HUES6 (cell line): Measurements from ENCODE around the gene LTBP2.

Source experiments
- H3K27ac ChIP-seq: 2 replicates; pipeline ENCODE4 v1.7.0; 2013; ENCODE audit warnings: low read depth, mild to moderate bottlenecking, low read length, inconsistent platforms
- H3K27me3 ChIP-seq: 2 replicates; pipeline ENCODE4 v1.6.1; 2013; ENCODE audit warnings: low read length; ENCODE audit not compliant: control insufficient read depth, insufficient read depth
- H3K36me3 ChIP-seq: 2 replicates; pipeline ENCODE4 v1.6.1; 2013; ENCODE audit warnings: low read length; ENCODE audit not compliant: control insufficient read depth, insufficient read depth
- H3K4me1 ChIP-seq: 2 replicates; pipeline ENCODE4 v1.6.1; 2013; ENCODE audit warnings: low read length; ENCODE audit not compliant: control insufficient read depth, insufficient read depth
- H3K4me3 ChIP-seq: 2 replicates; pipeline ENCODE4 v1.5.1; 2013; ENCODE audit warnings: low read depth, low read length
- H3K9ac ChIP-seq: one replicate; pipeline ENCODE4 v1.6.1; 2013; ENCODE audit warnings: mild to moderate bottlenecking, low read length
- H3K9me3 ChIP-seq: 2 replicates; pipeline ENCODE4 v1.6.1; 2013; ENCODE audit warnings: low read depth, low read length; ENCODE audit not compliant: control insufficient read depth, insufficient read depth

Gene LTBP2

GRCh38 chr14:74533576-74533975, 78.5 kb downstream of the LTBP2 start:
- Histone ChIP-seq H3K36me3 (no peaks in the 10 kb centered on the region), H3K9me3 (no peaks in the 10 kb centered on the region), H3K4me1 (no peaks in the 10 kb centered on the region)

GRCh38 chr14:74532246-74532645, 79.8 kb downstream of the LTBP2 start:
- Histone ChIP-seq H3K9ac (no peak overlapping the region), H3K4me3 (no peak overlapping the region), H3K27ac (no peak overlapping the region), H3K4me1 (no peaks in the 10 kb centered on the region), H3K9me3 (no peaks in the 10 kb centered on the region), H3K27me3 (no peaks in the 10 kb centered on the region), H3K36me3 (no peaks in the 10 kb centered on the region)

More at GRCh38 chr14:74533576-74533975, 78.5 kb downstream of the LTBP2 start:
- H3K27me3 ChIP-seq = no peaks in the 10 kb centered on the region
- H3K9ac ChIP-seq = no peak overlapping the region
- H3K27ac ChIP-seq = no peak overlapping the region
- H3K4me3 ChIP-seq = no peak overlapping the region

GRCh38 chr14:74531467-74531866, 80.6 kb downstream of the LTBP2 start:
- no peak overlapping the region for H3K4me3 ChIP-seq
- H3K36me3 ChIP-seq = no peaks in the 10 kb centered on the region
- no peaks in the 10 kb centered on the region for H3K9me3 ChIP-seq
- H3K4me1 ChIP-seq = no peaks in the 10 kb centered on the region
- no peaks in the 10 kb centered on the region for H3K27me3 ChIP-seq
- no peak overlapping the region for H3K9ac ChIP-seq
- no peak overlapping the region for H3K27ac ChIP-seq

GRCh38 chr14:74531006-74531405, 81.0 kb downstream of the LTBP2 start:
- Histone ChIP-seq H3K36me3 (no peaks in the 10 kb centered on the region), H3K4me3 (no peak overlapping the region), H3K27ac (no peak overlapping the region), H3K27me3 (no peaks in the 10 kb centered on the region), H3K4me1 (no peaks in the 10 kb centered on the region), H3K9me3 (no peaks in the 10 kb centered on the region), H3K9ac (no peak overlapping the region)

GRCh38 chr14:74528886-74529285, 83.2 kb downstream of the LTBP2 start:
- Histone ChIP-seq H3K27me3 (no peaks in the 10 kb centered on the region), H3K36me3 (no peaks in the 10 kb centered on the region), H3K4me3 (no peak overlapping the region), H3K4me1 (no peaks in the 10 kb centered on the region), H3K9ac (no peak overlapping the region), H3K27ac (no peak overlapping the region), H3K9me3 (no peaks in the 10 kb centered on the region)

GRCh38 chr14:74528406-74528805, 83.6 kb downstream of the LTBP2 start:
- H3K4me1 ChIP-seq = no peaks in the 10 kb centered on the region
- H3K9ac ChIP-seq = no peak overlapping the region
- H3K9me3 ChIP-seq = no peaks in the 10 kb centered on the region
- H3K4me3 ChIP-seq = no peak overlapping the region
- no peak overlapping the region for H3K27ac ChIP-seq
- H3K36me3 ChIP-seq = no peaks in the 10 kb centered on the region
- H3K27me3 ChIP-seq = no peaks in the 10 kb centered on the region

GRCh38 chr14:74527736-74528280, 84.2 kb downstream of the LTBP2 start:
- Histone ChIP-seq H3K9me3 (no peaks in the 10 kb centered on the region), H3K9ac (no peak overlapping the region), H3K36me3 (no peaks in the 10 kb centered on the region), H3K4me3 (no peak overlapping the region), H3K4me1 (no peaks in the 10 kb centered on the region), H3K27me3 (no peaks in the 10 kb centered on the region), H3K27ac (no peak overlapping the region)

GRCh38 chr14:74526854-74527585, 85.0 kb downstream of the LTBP2 start:
- no peaks in the 10 kb centered on the region for H3K9me3 ChIP-seq
- H3K4me1 ChIP-seq = no peaks in the 10 kb centered on the region
- H3K9ac ChIP-seq = no peak overlapping the region
- no peaks in the 10 kb centered on the region for H3K27me3 ChIP-seq
- H3K36me3 ChIP-seq = no peaks in the 10 kb centered on the region
- no peak overlapping the region for H3K4me3 ChIP-seq
- no peak overlapping the region for H3K27ac ChIP-seq

- Histone ChIP-seq H3K36me3 (no peaks in the 10 kb centered on the region), H3K27me3 (no peaks in the 10 kb centered on the region), H3K9me3 (no peaks in the 10 kb centered on the region), H3K4me1 (no peaks in the 10 kb centered on the region), H3K9ac (no peak overlapping the region), H3K4me3 (no peak overlapping the region), H3K27ac (no peak overlapping the region)
Observed at GRCh38 chr14:74525361-74525851, 86.6 kb downstream of the LTBP2 start.

- no peaks in the 10 kb centered on the region for H3K4me1 ChIP-seq
- no peaks in the 10 kb centered on the region for H3K36me3 ChIP-seq
- no peaks in the 10 kb centered on the region for H3K9me3 ChIP-seq
- H3K27ac ChIP-seq = no peak overlapping the region
- no peaks in the 10 kb centered on the region for H3K27me3 ChIP-seq
- no peak overlapping the region for H3K9ac ChIP-seq
- H3K4me3 ChIP-seq = no peak overlapping the region
Observed at GRCh38 chr14:74524812-74525135, 87.3 kb downstream of the LTBP2 start.

GRCh38 chr14:74524076-74524811, 87.8 kb downstream of the LTBP2 start:
- no peak overlapping the region for H3K4me3 ChIP-seq
- H3K27me3 ChIP-seq = no peaks in the 10 kb centered on the region
- no peaks in the 10 kb centered on the region for H3K36me3 ChIP-seq
- no peaks in the 10 kb centered on the region for H3K4me1 ChIP-seq
- H3K9ac ChIP-seq = no peak overlapping the region
- no peaks in the 10 kb centered on the region for H3K9me3 ChIP-seq
- no peak overlapping the region for H3K27ac ChIP-seq
